CD4-positive, alpha-beta T cell treated with Interleukin-15 for 4 hours (primary cell): ENCODE data around the gene STXBP5L.
"Not testable (repeated sequence)": the region's sequence is repeated elsewhere in the genome, so short reads cannot be mapped to it uniquely, and the experiment has no call there.

Source experiments
- DNase-seq: peaks from one replicate; pipeline ENCODE4 v3.0.0-alpha.2; 2020; ENCODE audit warnings: low spot score

The STXBP5L gene

DNA sequence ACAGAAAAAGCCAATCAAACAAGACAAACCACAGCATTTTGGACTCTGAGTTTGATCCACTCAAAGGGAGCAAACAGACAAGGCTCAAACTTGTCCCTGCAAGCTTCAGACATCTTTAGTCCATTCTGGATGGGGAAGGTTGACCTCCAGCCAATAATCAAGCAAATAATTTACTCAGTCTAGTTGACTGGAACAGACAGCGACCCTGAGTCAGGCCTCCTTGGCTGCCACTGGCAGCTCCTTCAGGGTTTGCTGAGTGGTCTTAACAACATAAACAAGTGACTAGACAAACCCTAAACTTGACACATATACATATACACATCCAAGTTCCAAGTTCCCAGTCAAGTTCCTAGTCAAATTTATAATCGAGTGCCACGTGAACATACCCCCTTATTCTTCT, 323.9 kb downstream of the STXBP5L start:
- no peak for DNase-seq

DNA sequence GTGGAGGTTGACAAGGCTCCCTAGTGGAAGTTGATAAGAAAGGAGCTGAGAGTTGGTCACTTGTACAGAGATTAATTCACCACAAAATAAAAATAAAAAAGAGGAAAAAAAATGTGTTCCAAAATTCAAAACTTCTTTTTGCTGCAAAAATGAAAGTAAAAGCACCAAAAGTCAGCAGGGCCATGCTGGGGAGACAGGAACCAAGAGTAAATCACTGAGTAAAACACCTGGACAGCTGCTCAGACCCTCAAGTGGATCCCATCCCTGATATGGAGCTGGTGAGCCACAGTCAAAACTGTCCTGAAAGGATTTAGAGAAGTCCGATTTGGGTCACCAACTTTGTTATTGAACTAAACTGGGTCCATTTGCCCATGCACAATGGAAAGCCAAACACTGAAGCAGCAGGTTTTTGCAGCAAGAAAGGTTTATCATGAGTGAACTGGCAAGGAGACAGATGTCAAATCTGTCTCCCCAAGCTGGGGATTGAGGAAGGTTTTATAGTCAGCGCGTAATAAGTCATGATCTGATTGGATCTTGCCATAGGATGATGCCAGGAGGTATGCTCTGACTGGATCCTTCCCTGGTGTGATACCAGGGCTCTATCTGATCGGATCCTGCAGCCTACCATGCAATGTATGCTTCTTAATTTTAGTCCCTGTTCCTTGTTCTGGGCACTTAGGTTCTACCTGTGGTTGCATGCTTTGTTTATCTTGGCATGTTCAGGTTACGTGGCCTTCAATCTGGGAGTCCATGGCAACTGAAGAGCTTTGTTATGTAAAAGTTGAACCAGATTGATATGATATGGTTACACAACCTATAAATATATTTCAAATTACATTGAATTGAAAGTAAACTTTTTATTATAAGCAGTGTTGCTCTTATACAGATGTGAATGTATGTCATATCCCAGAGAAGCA, 324.6 kb downstream of the STXBP5L start:
- no peak for DNase-seq

DNA sequence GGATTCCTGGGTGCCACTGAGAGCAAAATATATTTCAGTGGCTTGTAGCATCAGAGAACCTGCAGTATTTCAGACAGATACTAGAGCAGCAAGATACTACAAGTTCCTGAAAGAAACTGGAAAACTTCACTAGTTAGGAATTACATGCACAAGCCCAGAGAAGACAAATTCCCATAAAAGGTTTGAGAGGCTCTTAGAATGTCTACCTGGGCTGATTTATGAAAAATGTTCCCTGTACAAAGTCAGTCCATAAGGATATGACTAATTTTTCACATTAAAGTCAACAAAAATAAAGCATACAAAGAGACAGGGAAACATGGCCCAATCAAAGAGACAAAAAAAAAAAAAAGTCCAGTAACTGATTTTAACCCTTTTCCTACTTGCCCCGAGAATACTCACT, 335.2 kb downstream of the STXBP5L start:
- DNase-seq = no peak

DNA sequence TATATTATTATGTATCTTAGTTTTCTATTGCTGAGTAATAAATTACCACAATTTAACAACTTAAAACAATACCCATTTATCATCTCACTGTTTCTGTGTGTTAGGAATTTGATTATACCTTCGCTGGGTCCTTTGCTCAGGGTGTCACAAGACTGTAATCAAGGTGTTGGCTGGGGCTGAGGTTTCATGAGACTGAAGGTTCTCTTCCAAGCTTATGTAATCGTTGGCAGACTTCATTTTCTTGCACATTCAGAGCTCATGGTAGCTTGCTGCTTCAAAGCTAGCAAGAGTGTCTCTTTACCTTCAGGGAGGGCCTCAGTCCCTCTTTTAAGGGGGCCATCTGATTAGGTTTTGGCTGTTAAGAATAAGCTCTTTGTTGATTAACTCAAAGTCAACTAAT, 344.7 kb downstream of the STXBP5L start:
- no peak for DNase-seq

DNA sequence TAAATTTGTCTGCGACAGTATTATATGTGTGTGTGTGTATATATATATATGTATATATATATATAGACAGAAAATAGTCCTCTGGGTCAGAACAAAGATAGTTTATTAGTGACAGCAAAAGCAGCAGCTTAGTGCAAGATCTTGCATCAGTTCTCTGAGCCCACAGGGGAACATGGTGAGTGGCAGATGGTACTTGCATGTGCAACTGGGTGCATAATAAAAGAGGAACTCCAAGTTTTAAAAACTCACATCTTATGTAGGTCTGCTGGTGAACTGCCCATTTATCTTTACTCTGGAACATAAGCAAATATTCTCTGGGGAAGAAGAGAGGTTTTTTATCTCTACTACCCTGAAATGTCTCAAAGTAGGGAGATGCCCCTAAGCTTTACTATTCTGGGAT, 361.4 kb downstream of the STXBP5L start:
- no peak for DNase-seq

DNA sequence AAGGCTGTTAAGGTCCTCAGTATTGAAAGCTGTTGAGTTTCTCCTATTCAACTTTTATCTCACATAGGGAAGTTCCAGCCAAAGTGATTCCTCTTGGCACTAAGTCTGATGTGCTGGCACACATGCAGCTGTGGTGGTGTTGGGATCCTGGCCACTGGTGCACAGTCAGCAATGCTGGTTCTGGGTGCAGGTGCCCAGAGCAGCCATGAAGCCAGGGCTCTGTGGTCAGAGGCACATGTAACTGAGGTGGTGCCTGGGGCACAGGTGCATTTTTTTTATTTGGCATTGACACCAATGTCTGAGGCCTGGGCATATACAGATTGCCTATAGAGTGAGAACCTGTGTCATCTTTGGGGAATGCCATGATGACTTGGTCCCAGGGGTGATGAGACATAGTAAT, 366.4 kb downstream of the STXBP5L start:
- no peak for DNase-seq

DNA sequence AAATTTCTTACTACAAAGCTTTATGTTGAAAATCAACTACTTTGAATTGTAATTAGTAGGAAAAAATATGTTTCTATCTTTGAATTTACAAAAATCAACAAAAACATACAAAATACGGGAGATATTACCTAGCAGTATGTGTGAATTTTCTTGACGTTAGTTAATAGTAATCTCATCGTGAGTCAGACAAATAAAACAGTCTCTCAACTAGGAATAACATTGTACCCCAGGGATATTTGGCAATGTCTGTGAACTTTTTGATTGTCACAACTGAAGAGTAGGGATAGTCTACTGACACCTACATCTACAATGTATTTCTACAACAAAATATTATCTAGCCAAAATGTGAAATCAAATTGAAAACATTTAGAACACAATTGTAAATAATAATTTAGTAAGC, 387.4 kb downstream of the STXBP5L start:
- DNase-seq = no peak

DNA sequence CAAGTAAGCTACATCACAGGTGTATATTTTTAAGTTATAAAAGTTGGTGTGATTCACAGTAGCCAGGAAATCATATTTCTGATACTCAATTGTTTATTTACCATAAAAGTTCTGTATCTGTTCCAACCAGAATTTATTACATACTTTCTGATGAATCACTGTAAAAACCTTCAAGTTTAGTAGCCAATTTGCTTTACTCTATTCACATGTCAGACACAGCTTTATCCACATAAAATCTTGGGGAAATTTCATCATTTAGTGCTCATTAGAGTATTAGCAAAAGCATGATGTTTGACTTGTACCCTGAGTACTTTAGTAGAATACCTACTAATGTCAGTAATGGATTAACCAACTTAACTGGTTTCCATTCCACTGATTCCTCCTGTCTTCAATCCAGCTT, 388.0 kb downstream of the STXBP5L start:
- DNase-seq = no peak

DNA sequence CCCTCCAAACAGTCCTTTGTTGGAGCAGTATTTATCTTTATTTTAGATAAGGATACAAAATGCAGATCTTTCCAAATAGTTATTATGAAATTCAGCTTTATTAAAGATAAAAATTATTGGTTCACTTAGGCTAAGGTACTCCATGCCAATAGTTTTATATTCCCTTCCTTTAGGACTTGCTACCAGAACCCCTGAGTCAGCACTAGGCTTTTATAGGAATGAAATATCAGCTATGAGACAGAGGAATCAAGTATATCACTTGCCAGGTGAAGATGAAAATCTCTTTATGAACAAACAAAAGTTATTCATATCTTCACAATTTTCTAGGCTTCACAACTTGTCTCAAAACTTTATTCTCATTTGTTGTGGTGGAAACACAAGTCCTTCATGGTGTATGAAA, 416.3 kb downstream of the STXBP5L start:
- no peak for DNase-seq

DNA sequence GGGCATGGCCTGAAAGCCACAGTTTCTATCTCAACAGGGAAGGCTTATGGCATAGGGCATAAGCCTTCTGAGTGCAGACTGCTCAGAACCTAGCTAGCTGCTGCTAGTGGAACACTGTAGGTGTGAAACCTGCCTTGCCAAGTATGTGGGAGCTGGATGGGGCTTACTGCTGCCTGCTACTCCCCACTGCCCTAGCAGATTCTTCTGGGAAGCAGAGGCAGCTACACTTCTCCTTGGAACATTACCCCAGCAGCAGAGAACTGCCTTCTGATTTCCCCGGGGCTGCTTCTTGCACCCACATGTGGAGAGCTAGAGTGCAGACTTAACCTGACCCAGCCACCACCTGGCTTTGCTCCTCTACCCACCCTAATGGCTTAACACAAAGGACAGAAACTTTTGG, 422.1 kb downstream of the STXBP5L start:
- DNase-seq = no peak

DNA sequence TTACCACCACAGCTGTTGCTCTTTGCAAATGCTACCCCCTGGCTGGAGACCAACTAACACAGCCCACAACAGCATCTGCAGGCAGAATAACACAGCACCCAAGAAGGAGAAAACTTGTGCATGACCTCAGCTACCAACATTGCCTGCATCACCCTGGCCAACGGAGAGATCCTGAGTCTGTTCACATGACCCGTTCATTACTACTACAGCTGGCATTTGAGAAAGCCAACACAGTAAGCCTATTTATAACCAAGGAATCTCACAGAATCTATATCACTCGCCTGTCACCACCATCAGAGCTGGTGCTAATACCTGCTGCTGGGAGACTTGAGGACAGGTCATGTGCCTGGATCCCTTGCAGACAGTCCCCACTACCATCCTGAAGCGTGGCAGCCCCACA, 422.6 kb downstream of the STXBP5L start:
- no peak for DNase-seq

DNA sequence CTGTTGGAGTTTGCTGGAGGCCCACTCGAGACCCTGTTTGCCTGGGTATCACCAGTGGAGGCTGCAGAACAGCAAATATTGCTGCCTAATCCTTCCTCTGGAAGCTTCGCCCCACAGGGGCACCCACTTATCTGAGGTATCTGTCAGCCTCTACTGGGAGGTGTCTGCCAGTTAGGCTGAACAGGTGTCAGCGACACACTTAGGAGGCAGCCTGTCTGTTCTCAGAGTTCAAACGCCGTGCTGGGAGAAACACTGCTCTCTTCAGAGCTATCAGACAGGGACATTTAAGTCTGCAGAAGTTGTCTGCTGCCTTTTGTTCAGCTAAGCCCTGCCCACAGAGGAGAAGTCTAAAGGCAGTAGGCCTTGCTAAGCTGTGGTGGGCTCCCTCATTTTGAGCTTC, 448.0 kb downstream of the STXBP5L start:
- not testable (repeated sequence) for DNase-seq

DNA sequence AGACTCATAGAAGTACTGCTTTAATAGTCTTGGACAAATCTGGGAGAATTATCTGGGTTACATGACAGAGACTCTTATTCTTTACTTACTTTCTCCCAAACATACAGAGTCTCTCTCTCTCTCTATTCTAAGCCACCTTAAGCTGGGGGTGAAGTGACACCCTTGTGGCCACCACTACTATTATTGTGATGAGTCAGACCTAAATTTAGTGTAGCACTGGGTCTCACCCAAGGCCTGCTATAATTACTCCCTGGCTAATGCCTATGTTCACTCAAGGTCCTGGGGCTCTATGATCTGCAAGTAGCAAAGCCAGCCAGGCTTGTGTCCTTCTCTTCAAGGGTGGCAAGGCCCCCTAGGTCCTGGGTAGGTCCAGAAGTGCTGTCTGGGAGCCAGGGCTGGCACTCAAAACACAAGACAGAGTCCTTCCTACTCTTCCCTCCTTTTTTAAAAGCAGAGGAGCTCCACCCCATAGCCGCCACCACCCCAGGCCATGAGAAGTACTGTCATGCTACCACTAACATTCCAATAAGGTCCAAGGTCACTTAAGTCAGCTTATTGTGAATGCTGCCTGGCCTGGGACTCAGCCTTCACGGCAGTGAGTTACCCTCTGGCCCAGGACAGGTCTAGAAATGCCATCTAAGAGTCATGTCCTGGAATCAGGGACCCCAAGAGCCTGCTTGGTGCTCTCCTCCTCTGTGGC, 454.2 kb downstream of the STXBP5L start:
- DNase-seq = no peak

DNA sequence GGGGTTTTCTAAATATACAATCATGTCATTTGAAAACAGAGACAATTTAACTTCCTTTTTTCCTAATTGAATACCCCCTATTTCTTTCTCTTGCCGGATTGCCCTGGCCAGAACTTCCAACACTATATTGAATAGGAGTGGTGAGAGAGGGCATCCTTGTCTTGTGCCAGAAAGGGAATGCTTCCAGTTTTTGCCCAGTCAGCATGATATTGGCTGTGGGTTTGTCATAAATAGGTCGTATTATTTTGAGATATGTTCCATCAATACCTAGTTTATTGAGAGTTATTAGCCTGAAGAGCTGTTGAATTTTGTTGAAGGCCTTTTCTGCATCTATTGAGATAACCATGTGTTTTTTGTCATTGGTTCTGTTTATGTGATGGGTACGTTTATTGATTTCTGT, 480.3 kb downstream of the STXBP5L start:
- not testable (repeated sequence) for DNase-seq

DNA sequence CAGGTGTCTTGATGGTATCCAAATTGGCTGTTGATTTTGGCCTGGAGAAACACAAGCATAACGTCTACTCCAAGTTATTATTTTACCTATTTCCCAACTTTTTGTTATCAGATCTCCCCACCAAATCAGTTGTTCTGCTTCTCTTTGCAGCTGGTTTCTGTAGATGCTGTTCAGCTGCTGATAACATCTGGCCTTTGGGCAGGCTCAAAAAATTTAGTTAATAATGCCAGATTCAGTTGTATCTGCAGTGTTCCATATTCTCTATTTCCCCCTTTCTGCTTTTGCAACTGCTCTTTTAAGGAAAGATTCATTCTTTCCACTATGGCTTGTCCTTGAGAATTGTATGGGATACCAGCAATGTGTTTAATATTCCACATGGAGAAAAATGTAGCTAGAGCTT, 488.0 kb downstream of the STXBP5L start:
- not testable (repeated sequence) for DNase-seq

DNA sequence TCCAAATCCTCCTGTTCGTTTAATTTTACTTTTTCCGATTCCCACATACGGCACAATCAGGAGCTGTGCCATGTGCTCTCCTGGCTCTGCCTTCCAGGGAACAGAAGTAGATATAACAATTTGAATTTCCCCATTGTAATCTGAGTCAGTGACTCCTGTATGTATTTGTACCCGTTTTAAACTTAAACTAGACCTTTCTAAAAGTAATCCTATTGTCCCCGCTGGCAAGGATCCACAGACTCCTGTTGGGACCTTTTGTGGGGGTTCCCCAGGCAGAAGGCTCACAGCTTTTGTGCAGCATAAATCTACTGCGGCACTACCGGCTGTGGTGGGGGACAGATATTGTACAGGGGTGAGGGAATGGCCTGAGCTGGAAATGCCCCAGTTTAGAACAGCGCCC, 490.0 kb downstream of the STXBP5L start:
- not testable (repeated sequence) for DNase-seq

DNA sequence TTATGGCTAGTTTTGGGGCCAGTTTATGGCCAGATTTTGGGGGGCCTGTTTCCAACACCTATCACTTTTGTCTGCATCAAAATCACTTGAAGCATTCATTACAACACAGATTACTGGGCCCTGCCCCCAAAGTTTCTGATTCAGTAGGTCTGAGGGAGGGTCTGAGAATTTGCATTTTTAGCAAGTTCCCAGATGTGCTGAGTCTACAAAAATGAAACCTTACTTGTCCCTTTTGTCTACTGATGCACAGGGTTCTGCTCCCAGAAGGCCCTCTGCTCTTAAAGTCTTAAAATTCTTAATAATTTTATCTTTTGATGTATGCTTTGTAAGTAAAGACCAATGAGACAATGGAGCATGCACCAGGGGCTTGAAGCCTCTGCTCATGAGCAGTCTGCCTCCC, 491.8 kb downstream of the STXBP5L start:
- no peak for DNase-seq

DNA sequence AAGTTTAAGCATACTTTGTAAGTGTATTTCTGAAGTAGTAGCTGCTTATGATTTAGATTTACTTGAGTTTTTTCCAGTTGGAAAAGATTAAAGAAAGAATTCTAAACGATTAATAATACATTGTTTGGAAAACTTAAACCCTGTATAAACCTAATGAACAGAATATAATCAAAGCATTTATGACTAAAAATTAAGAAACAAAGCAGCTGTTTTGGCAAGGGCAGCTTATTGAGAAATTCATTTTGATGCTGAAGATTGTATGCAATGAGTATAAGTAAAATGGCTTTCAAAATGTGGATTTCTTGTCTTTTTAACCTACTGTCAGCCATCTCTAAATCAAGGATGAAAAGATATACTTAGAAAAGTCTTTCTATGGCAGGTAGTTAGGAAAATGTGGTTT, 497.6 kb downstream of the STXBP5L start:
- no peak for DNase-seq

DNA sequence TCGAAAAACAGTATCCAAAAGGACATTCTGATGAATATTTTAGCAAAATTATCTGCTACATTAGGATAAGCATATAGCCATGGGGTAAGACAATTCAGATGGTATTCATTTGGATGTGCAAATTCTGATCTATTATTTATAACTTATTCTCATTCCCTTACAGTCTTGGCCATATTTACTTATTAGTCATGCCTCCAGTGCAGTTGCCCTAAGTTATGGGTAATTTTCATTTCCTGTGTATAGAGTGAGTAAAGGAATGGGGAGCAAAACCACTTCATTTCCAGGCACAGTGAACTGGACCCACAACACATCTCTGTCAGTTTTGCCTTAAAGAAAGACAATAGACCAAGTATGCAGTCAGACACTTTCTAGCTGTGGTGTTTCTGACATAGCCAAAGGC, 503.5 kb downstream of the STXBP5L start:
- no peak for DNase-seq

DNA sequence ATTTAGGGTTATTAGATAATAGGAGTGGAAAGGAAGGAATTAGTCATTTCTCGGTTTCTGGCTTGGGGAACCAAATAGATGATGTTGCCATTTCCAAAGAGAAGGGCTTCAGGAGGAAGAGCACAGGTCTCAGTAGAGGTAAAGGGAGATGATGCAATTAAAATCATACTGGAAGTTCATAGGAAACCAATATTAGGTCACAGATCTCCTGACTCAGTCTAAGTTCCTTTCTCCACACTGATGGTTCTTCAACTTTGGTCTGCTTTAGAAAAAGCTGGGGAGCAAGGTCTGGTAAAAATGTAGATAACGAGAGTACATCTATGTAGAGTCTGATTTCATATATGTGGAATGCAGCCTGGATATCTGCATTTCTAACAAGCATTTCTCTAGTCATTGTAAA, 506.9 kb downstream of the STXBP5L start:
- no peak for DNase-seq

DNA sequence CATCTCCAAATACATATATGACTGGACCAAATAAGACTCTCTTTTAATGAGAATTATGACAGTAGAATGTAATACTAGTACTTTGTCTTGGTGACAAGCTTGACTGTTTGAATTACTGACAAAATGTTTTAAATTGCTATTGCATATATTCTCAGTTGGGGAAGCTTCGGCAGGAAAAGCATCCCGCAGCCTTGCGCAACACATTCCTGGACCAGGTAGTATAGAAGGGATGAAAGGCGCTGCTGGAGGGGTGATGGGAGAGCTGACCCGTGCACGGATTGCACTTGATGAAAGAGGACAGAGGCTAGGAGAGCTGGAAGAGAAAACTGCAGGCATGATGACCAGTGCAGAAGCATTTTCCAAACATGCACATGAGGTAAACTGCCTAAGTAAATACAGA, 510.2 kb downstream of the STXBP5L start:
- no peak for DNase-seq

DNA sequence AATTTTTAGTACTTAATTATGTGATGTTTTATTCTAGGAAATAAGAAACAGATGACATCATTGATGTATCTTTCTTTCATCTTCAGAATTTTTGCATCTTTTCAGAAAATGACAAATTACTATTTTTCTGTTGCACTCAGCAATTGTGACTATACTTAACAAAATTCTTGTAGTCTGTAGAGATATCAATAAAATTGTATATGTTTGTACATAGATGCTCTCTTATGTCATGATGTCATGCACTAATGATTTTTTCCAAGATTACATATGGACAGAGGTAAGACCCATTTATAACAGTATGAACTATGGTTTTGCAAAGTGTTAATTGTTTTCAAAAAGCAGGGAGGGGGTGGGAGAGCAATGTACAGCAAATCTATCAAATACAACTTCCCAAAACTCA, 516.5 kb downstream of the STXBP5L start:
- DNase-seq = no peak

DNA sequence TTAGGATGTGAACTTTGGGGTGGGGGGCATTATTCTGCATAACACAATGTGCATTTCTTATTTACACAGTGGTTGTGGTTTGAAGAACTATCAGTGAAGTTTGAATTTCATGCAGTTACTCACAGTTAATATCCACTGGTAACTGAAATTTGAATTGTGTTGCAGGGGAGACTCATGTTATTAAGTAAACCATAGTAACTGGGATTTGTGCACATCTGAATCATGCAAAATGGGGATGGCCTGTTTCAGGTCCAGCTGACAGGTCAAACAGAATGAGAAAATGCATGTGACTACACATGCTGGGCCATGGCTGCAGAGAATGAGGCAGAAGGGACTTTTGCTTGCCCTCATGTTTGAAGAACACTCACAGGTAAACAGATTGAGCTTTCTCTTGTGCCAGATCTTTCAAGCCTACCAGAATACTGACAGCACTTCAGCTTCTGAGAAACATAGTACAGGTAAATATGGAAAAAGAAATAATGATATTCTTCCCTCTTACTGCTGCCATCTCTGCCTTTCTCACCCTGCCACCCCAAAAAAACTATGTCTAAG, 522.7 kb downstream of the STXBP5L start:
- no peak for DNase-seq
